Activated T-cell treated with anti-CD3 and anti-CD28 coated beads for 1 hour (primary cell): Measurements from ENCODE around the gene ERN1.

Source experiments
- DNase-seq: peaks from one replicate; pipeline ENCODE4 v3.0.0-alpha.2; 2020; ENCODE audit warnings: low read depth

ERN1 gene

GRCh38 chr17:64003526-64004121 is 126.3 kb downstream of the ERN1 start:
- no peak for DNase-seq

GRCh38 chr17:64002658-64003525 is 127.1 kb downstream of the ERN1 start:
- DNase-seq = no peak

GRCh38 chr17:64001763-64002529 is 128.0 kb downstream of the ERN1 start:
- no peak for DNase-seq

GRCh38 chr17:64001091-64001579 is 128.8 kb downstream of the ERN1 start:
- DNase-seq = no peak

GRCh38 chr17:63999680-64000531 is 130.0 kb downstream of the ERN1 start:
- no peak for DNase-seq

- DNase-seq = no peak
These were observed 130.9 kb downstream of the ERN1 start for GRCh38 chr17:63998721-63999679.

- peak; percentile 62 for DNase-seq
These were observed 131.8 kb downstream of the ERN1 start, which contains the start of gene PRR29 for GRCh38 chr17:63998050-63998720. TSS of gene PRR29 (plus strand) at chr17:63998351. CDS start at chr17:63998365, 14 bp downstream.

GRCh38 chr17:63997341-63998048 is 132.4 kb downstream of the ERN1 start:
- no peak for DNase-seq

GRCh38 chr17:63996430-63997182 is 133.3 kb downstream of the ERN1 start:
- no peak for DNase-seq

GRCh38 chr17:63995626-63996025 is 134.3 kb downstream of the ERN1 start:
- DNase-seq = no peak

GRCh38 chr17:63993368-63993985 is 136.5 kb downstream of the ERN1 start:
- DNase-seq = no peak

- DNase-seq = no peak
These were observed 138.3 kb downstream of the ERN1 start for GRCh38 chr17:63991611-63992010.

GRCh38 chr17:63989622-63990345 is 140.2 kb downstream of the ERN1 start:
- no peak for DNase-seq
